Neural cell (in vitro differentiated cells): ENCODE measurements around the gene ACAP3. TPM values are rescaled to one million over a fixed set of nuclear protein-coding genes. Genes with fewer than 3 reads are reported as not detected.

Experiments
- H2AFZ ChIP-seq: fragments of 200-600, 300-800 bp; sonication (generic), shearing (Covaris generic); 2 replicates; pipeline ENCODE4 v1.6.0; 2014; ENCODE audit warnings: low read depth, mild to moderate bottlenecking, antibody characterized with exemption, low read length, moderate library complexity
- H3F3A ChIP-seq: fragments of 200-600 bp; shearing (Covaris generic); 2 replicates; pipeline ENCODE4 v1.6.1; 2016; ENCODE audit warnings: mild to moderate bottlenecking, moderate library complexity, mixed read lengths, antibody characterized with exemption, low read length; ENCODE audit not compliant: insufficient read depth, poor library complexity, severe bottlenecking
- H3K27ac ChIP-seq: fragments of 200-600, 300-800 bp; sonication (generic), shearing (Covaris generic); 2 replicates; pipeline ENCODE4 v1.5.1; 2014; ENCODE audit warnings: mild to moderate bottlenecking, low read length, moderate library complexity
- H3K27me3 ChIP-seq: fragments of 300-800, 200-600 bp; sonication (generic), shearing (Covaris generic); 2 replicates; pipeline ENCODE4 v1.6.0; 2014; ENCODE audit warnings: mild to moderate bottlenecking, low read depth, low read length, moderate library complexity; ENCODE audit not compliant: insufficient read depth
- H3K36me3 ChIP-seq: fragments of 300-800, 200-600 bp; sonication (generic), shearing (Covaris generic); 2 replicates; pipeline ENCODE4 v1.5.1; 2014; ENCODE audit warnings: mild to moderate bottlenecking, antibody characterized with exemption, low read length, moderate library complexity; ENCODE audit not compliant: insufficient read depth
- H3K4me2 ChIP-seq: fragments of 300-800, 200-600 bp; sonication (generic), shearing (Covaris generic); 2 replicates; pipeline ENCODE4 v1.6.0; 2014; ENCODE audit warnings: mild to moderate bottlenecking, low read length
- H3K4me3 ChIP-seq: fragments of 300-800, 200-600 bp; sonication (generic), shearing (Covaris generic); 2 replicates; pipeline ENCODE4 v1.5.1; 2014; ENCODE audit warnings: mild to moderate bottlenecking, low read length, moderate library complexity
- H3K79me2 ChIP-seq: fragments of 200-600 bp; shearing (Covaris generic); replicated peaks from 2 replicates; pipeline ENCODE4 v1.6.0; 2014; ENCODE audit warnings: mild to moderate bottlenecking, low read length, moderate library complexity; ENCODE audit not compliant: insufficient read depth
- H3K9ac ChIP-seq: fragments of 300-800, 200-600 bp; sonication (generic), shearing (Covaris generic); 2 replicates; pipeline ENCODE4 v1.6.1; 2016; ENCODE audit warnings: mild to moderate bottlenecking, low read length, mixed read lengths
- H3K9me2 ChIP-seq: fragments of 200-600 bp; shearing (Covaris generic); 2 replicates; pipeline ENCODE4 v1.6.1; 2016; ENCODE audit warnings: mild to moderate bottlenecking, low read length, mixed read lengths; ENCODE audit not compliant: insufficient read depth
- H3K9me3 ChIP-seq: fragments of 200-600, 300-800 bp; sonication (generic), shearing (Covaris generic); 2 replicates; pipeline ENCODE4 v1.6.1; 2016; ENCODE audit warnings: mild to moderate bottlenecking, mixed run types, low read length, moderate library complexity, mixed read lengths
- H4K20me1 ChIP-seq: fragments of 200-600 bp; shearing (Covaris generic); 2 replicates; pipeline ENCODE4 v1.6.1; 2016; ENCODE audit warnings: mild to moderate bottlenecking, mixed run types; ENCODE audit not compliant: insufficient read depth
- CTCF ChIP-seq: fragments of 450-650 bp; IDR thresholded peaks from 2 replicates; pipeline ENCODE4 v1.5.1; 2014; ENCODE audit warnings: antibody characterized with exemption, mild to moderate bottlenecking, moderate library complexity; ENCODE audit not compliant: poor library complexity, severe bottlenecking
- MXI1 ChIP-seq: fragments of 450-650 bp; conservative IDR thresholded peaks from 2 replicates; pipeline ENCODE4 v1.6.1; 2014; ENCODE audit warnings: antibody characterized with exemption, mild to moderate bottlenecking; ENCODE audit not compliant: poor library complexity, severe bottlenecking
- POLR2AphosphoS5 ChIP-seq: IDR thresholded peaks from 2 replicates; pipeline ENCODE4 v1.6.1; 2012
- RAD21 ChIP-seq: fragments of 450-650 bp; conservative IDR thresholded peaks from 2 replicates; pipeline ENCODE4 v1.6.1; 2014; ENCODE audit warnings: antibody characterized with exemption, mild to moderate bottlenecking, moderate library complexity
- REST ChIP-seq: IDR thresholded peaks from 2 replicates; pipeline ENCODE4 v1.6.1; 2012; ENCODE audit warnings: borderline replicate concordance
- TAF1 ChIP-seq: IDR thresholded peaks from 2 replicates; pipeline ENCODE4 v1.6.1; 2012; ENCODE audit warnings: low read depth
- polyA plus RNA-seq: library from polyadenylated mRNA; depleted of rRNA; stranded (reverse); fragments of >200 nt; gene quantifications from 2 replicates; pipeline ENCODE4 v1.2.3, GENCODE V29; 2014

ACAP3 gene
- polyA plus RNA-seq, 1 donor from 2014 or later: 186 TPM

GRCh38 chr1:1325288-1326074 lies 17.8 kb upstream of the ACAP3 start:
- peak overlapping the region; percentile 33 for H2AFZ ChIP-seq
- peaks cover 11% of the 10 kb centered on the region for H4K20me1 ChIP-seq
- H3K4me2 ChIP-seq: peak overlapping the region; percentile 73
- H3K9me2 ChIP-seq: no peaks in the 10 kb centered on the region
- H3K4me3 ChIP-seq: peak overlapping the region; percentile 99
- H3K36me3 ChIP-seq: no peaks in the 10 kb centered on the region
- H3F3A ChIP-seq: no peaks in the 10 kb centered on the region
- H3K9me3 ChIP-seq: no peaks in the 10 kb centered on the region
- no peaks in the 10 kb centered on the region for H3K27me3 ChIP-seq
- TF ChIP-seq MXI1: no peak
- TF ChIP-seq CTCF: no peak
- peaks cover 34% of the 10 kb centered on the region for H3K79me2 ChIP-seq
- peak overlapping the region; percentile 47 for H3K27ac ChIP-seq
- peak overlapping the region; percentile 93 for H3K9ac ChIP-seq

- Histone ChIP-seq H3K36me3 (no peaks in the 10 kb centered on the region), H3K4me2 (peak within 1 kb of the TSS; percentile 73), H3K9ac (peak within 1 kb of the TSS; percentile 93), H3K9me3 (no peaks in the 10 kb centered on the region), H3K79me2 (peaks cover 34% of the 10 kb centered on the region), H3K27ac (peak within 1 kb of the TSS; percentile 59), H3F3A (no peaks in the 10 kb centered on the region), H3K4me3 (peak within 1 kb of the TSS; percentile 99), H2AFZ (peak within 1 kb of the TSS; percentile 40), H4K20me1 (peaks cover 16% of the 10 kb centered on the region), H3K27me3 (no peaks in the 10 kb centered on the region), H3K9me2 (no peaks in the 10 kb centered on the region)
- TF ChIP-seq CTCF: no peak
- peak; percentile 57 for TF ChIP-seq TAF1
- TF ChIP-seq REST: peak; percentile 67
- TF ChIP-seq MXI1: peak; percentile 80
- TF ChIP-seq RAD21: peak; percentile 16
- peak; percentile 95 for TF ChIP-seq POLR2AphosphoS5
Measured at GRCh38 chr1:1324524-1325287, 17.0 kb upstream of the ACAP3 start, which contains the start of the genes CPTP and INTS11. Gene CPTP (plus strand): TSS chr1:1324802. CDS start chr1:1326911, 2,109 bp downstream. Gene INTS11 (minus strand): TSS chr1:1324660. CDS start chr1:1324608, 52 bp downstream.
